Stomach (tissue), 9 donors: ENCODE results near the gene STMP1. TPM values are rescaled to one million over a fixed set of nuclear protein-coding genes. Genes with fewer than 3 reads are reported as not detected.

ENCODE experiments used
- DNase-seq, 2 donors: peaks; one replicate each; pipeline versions ENCODE4 v3.0.0 to v3.0.0-alpha.2; 2013 to 2019
- H3K27ac ChIP-seq, 5 donors: fragments of 200-600 bp in 4 of 5; sonication (generic) in 4 of 5; one replicate each; pipeline ENCODE4 v1.5.1; 2013 to 2019; ENCODE audit warnings: mild to moderate bottlenecking in 1 of 5, moderate library complexity in 1 of 5
- H3K27me3 ChIP-seq, 3 donors: fragments of 200-600 bp; sonication (generic); one replicate each; pipeline ENCODE4 v1.5.1; 2017 to 2019; ENCODE audit warnings: mixed run types in 1 of 3
- H3K36me3 ChIP-seq, 4 donors: fragments of 200-600 bp; sonication (generic); 1 replicate in 3 of 4; 2 replicates in 1 of 4; pipeline ENCODE4 v1.5.1; 2016 to 2019
- H3K4me1 ChIP-seq, 4 donors: fragments of 200-600 bp; sonication (generic); one replicate each; pipeline ENCODE4 v1.5.1; 2016 to 2019
- H3K4me3 ChIP-seq, 4 donors: fragments of 200-600 bp; sonication (generic) in 3 of 4; one replicate each; pipeline ENCODE4 v1.5.1; 2016 to 2019; ENCODE audit warnings: mild to moderate bottlenecking in 1 of 4
- H3K9me3 ChIP-seq, 4 donors: fragments of 200-600 bp; sonication (generic); one replicate each; pipeline ENCODE4 v1.5.1; 2016 to 2019
- CTCF ChIP-seq, 7 experiments: fragments of 450-650 bp in 4 of 7; fragments of 200-600 bp in 3 of 7; sonication (generic) in 3 of 7; IDR thresholded peaks; one replicate each; pipeline ENCODE4 v1.5.1; 2016 to 2019; ENCODE audit warnings: antibody characterized with exemption in 7 of 7, control low read depth in 2 of 7, mild to moderate bottlenecking in 1 of 7
- EP300 ChIP-seq: sonication (generic); formaldehyde crosslinking; IDR thresholded peaks from one replicate; pipeline ENCODE4 v1.6.1; 2017; ENCODE audit warnings: antibody characterized with exemption
- POLR2A ChIP-seq, 4 donors: fragments of 450-650 bp; IDR thresholded peaks; one replicate each; pipeline ENCODE4 v1.6.1; 2016; ENCODE audit warnings: antibody characterized with exemption in 4 of 4, control low read depth in 2 of 4, mild to moderate bottlenecking in 1 of 4, moderate library complexity in 1 of 4
- POLR2AphosphoS5 ChIP-seq, 3 donors: sonication (generic); formaldehyde crosslinking; IDR thresholded peaks; one replicate each; pipeline ENCODE4 v1.6.1; 2016; ENCODE audit warnings: antibody characterized with exemption in 3 of 3
- whole genome bisulfite sequencing, 5 donors: extraction: QIAGEN DNeasy Blood & Tissue Kit in 3 of 5; methylation state at CpG; one replicate each; pipeline versions ENCODE4 v1.1.5 to v1.1.7; 2013 to 2018; 5-methylcytosine and 5-hydroxymethylcytosine counted together
- intact Hi-C: fragments of 100-400 bp; cut with DNase I; formaldehyde crosslinking; loops from one replicate; pipeline ENCODE4 v1.15.1; 2023; ENCODE audit warnings: low total_unique reads
- polyA plus RNA-seq, 3 donors: library from polyadenylated mRNA; stranded (reverse); fragments of 200-250 nt; gene quantifications; one replicate each; pipeline ENCODE4 v1.2.3, GENCODE V29; 2013
- total RNA-seq, 5 donors: library from RNA; depleted of rRNA; stranded (reverse); fragments of >200 nt; gene quantifications; one replicate each; pipeline versions ENCODE4 v1.1.0 to v1.2.3, GENCODE V29; 2014 to 2016
- donor health status: healthy with polysubstance abuse.
- donor health status: Bipolar disorder and iron deficiency.
- donor health status: healthy.

Gene STMP1
- total and polyA plus RNA-seq, 8 donors = 3.5 to 42.0 (median 18.0) TPM

DNA sequence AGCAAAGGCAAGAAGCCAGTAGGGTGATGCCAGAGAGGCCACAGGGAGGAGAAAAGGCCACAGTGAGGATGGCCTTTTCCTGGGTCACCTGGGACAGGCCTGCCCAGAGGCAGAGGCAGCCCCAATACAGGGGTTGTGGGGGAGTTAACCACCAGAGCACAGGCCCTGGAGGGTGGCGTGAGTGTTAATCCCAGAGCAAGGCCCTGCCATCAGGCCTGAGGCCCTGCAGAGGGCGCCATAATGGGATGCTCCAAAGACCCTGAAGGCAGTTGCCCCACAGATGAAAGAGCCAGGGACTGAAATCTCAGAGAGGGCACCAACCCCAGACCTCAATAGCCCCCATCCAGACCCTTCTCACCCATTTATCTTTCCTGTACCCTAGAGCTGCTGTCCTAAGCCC, 41.8 kb downstream of the STMP1 start:
- no peaks in the 10 kb centered on the region for H3K4me1 ChIP-seq
- H3K9me3 ChIP-seq = no peaks in the 10 kb centered on the region
- H3K27ac ChIP-seq = no peak overlapping the region
- TF ChIP-seq CTCF (IDR thresholded peaks at IDR 0.05) (no peak), EP300 (no peak), POLR2A (IDR thresholded peaks at IDR 0.05) (no peak), POLR2AphosphoS5 (IDR thresholded peaks at IDR 0.05) (no peak)
- intact Hi-C loops = no loop called here
- no peaks in the 10 kb centered on the region for H3K27me3 ChIP-seq
- H3K4me3 ChIP-seq = no peak overlapping the region
- H3K36me3 ChIP-seq = peaks cover 0 to 15% (median 4%) of the 10 kb centered on the region in 4 donors
- 60 to 73% (median 63%) methylated on average over 2 of the region's 2 CpGs for WGBS, 5 donors
- DNase-seq = no peak

GRCh38 chr7:135704698-135705097, 42.4 kb downstream of the STMP1 start:
- intact Hi-C loops = no loop called here
- WGBS, 5 donors = 63 to 79% (median 71%) methylated on average over 5 of the region's 5 CpGs

GRCh38 chr7:135706038-135706742, 43.9 kb downstream of the STMP1 start:
- intact Hi-C loops = no loop called here
- Histone ChIP-seq H3K36me3 (peaks cover 0 to 8% (median 0%) of the 10 kb centered on the region in 4 donors), H3K9me3 (no peaks in the 10 kb centered on the region), H3K27ac (no peak overlapping the region), H3K27me3 (no peaks in the 10 kb centered on the region), H3K4me3 (no peak overlapping the region), H3K4me1 (peaks cover 0 to 7% (median 5%) of the 10 kb centered on the region in 4 donors)
- no peak for DNase-seq
- TF ChIP-seq POLR2A (IDR thresholded peaks at IDR 0.05) = no peak
- no peak for TF ChIP-seq CTCF (IDR thresholded peaks at IDR 0.05)
- TF ChIP-seq POLR2AphosphoS5 (IDR thresholded peaks at IDR 0.05) = no peak
- no peak for TF ChIP-seq EP300
- 78 to 88% (median 82%) methylated on average over 16 to 20 of the region's 20 CpGs for WGBS, 5 donors

More at GRCh38 chr7:135704698-135705097, 42.4 kb downstream of the STMP1 start:
- DNase-seq = no peak
- Histone ChIP-seq H3K36me3 (peaks cover 0 to 15% (median 4%) of the 10 kb centered on the region in 4 donors), H3K27me3 (no peaks in the 10 kb centered on the region), H3K4me3 (no peak overlapping the region), H3K27ac (no peak overlapping the region), H3K9me3 (no peaks in the 10 kb centered on the region), H3K4me1 (no peaks in the 10 kb centered on the region)
- TF ChIP-seq POLR2AphosphoS5 (IDR thresholded peaks at IDR 0.05) = no peak
- no peak for TF ChIP-seq POLR2A (IDR thresholded peaks at IDR 0.05)
- TF ChIP-seq EP300 = no peak
- no peak for TF ChIP-seq CTCF (IDR thresholded peaks at IDR 0.05)

DNA sequence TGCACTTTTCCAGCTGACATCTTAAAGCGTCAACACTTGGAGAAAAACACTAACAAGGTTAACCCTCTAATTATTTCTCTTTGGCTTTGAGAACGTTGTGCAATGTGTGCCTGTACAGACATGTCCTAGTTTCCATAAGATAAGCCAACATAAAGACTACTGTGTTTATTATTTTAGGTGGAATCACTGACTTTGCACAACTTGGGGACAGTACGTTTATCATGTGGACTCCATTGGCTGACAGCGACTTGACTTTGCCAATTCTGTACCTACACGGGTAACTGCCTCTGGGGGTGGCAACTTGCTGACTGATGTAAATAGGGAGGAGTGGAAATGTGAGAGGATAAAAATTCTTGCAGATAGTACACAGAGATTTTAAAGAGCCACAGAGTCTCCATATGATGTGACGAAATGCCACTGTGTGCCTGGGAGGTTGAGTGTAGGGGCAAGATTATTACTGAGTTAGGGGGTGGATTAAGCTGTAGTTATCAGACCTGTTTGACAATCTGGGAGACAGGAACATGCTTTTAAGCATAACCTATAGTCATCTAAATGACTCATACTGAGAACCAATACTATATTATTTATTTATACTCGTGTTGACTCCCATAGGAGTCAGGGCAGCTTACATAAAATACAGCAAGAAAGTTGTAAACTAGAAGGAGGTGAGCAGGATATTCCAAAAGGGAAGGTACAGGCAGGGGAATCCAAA, 44.7 kb downstream of the STMP1 start:
- 59 to 72% (median 65%) methylated on average over 7 of the region's 7 CpGs for WGBS, 5 donors
- no peak for DNase-seq
- Histone ChIP-seq H3K9me3 (no peaks in the 10 kb centered on the region), H3K27ac (no peak overlapping the region), H3K36me3 (peaks cover 0 to under 1% (median 0%) of the 10 kb centered on the region in 4 donors), H3K27me3 (no peaks in the 10 kb centered on the region), H3K4me3 (no peak overlapping the region), H3K4me1 (peaks cover 0 to 7% (median 6%) of the 10 kb centered on the region in 4 donors)
- intact Hi-C loops = no loop called here
- TF ChIP-seq EP300 (no peak), POLR2AphosphoS5 (IDR thresholded peaks at IDR 0.05) (no peak), CTCF (IDR thresholded peaks at IDR 0.05) (no peak), POLR2A (IDR thresholded peaks at IDR 0.05) (no peak)
